ENCODE results near the gene HS6ST3. TPM values are rescaled to one million over a fixed set of nuclear protein-coding genes. Genes with fewer than 3 reads are reported as not detected.

HS6ST3 gene
- total RNA-seq, 4 donors from 2014 or later, result 0.16 to 0.27 TPM; not detected in 2

GRCh38 chr13:96199315-96199714 lies 109.4 kb downstream of the HS6ST3 start:
- intact Hi-C loops (cut with DNase I; ENCODE audit: low total_unique reads) (no loop called here), in situ Hi-C loops (cut with MboI; ENCODE audit: low pct_ligation_motif_present in 1 of 4, low pct_unique_long_range_greater_than_20kb in 1 of 4, low sequenced_read_pairs in 3 of 4) (no loop called here)
- TF ChIP-seq POLR2A (IDR thresholded peaks at IDR 0.05) (no peak), EP300 (IDR thresholded peaks at IDR 0.05; ENCODE audit: low read depth) (no peak), POLR2AphosphoS5 (IDR thresholded peaks at IDR 0.05) (no peak), CTCF (IDR thresholded peaks at IDR 0.05) (no peak)
- H3K36me3 ChIP-seq, result no peaks in the 10 kb centered on the region
- H3K4me1 ChIP-seq, result no peaks in the 10 kb centered on the region
- H3K27ac ChIP-seq, result no peak overlapping the region
- H3K9me3 ChIP-seq, result no peaks in the 10 kb centered on the region
- 57 to 82% methylated on average over 2 to 3 of the region's 3 CpGs for WGBS, 2 donors (ENCODE audit: low coverage in 1 of 2)
- H3K4me3 ChIP-seq, result no peak overlapping the region
- no peaks in the 10 kb centered on the region for H3K27me3 ChIP-seq
- DNase-seq, result no peak

DNA sequence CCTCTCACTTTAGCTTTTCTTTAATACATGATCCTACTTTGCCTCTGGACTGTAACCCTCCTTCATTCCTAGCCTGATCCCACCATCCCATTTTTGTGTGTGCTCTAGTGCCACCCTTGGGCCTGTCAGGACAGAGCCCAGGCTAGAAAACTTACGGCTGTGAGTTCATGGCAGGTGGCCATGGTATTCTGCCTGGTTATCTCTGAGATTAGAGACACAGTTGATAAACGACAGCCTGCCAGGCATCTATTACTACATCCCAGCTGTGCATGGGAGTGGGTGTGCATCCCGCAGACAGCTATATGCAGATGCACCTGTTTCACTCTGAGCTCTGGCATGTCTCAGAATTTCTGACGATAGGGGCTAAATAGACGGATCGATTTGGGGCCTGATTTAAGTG lies 110.9 kb downstream of the HS6ST3 start:
- in situ Hi-C loops (cut with MboI; ENCODE audit: low pct_ligation_motif_present in 1 of 4, low pct_unique_long_range_greater_than_20kb in 1 of 4, low sequenced_read_pairs in 3 of 4) (no loop called here), intact Hi-C loops (cut with DNase I; ENCODE audit: low total_unique reads) (no loop called here)
- 68 to 90% methylated on average over 2 to 6 of the region's 6 CpGs for WGBS, 2 donors (ENCODE audit: low coverage in 1 of 2)
- Histone ChIP-seq H3K9me3 (no peaks in the 10 kb centered on the region), H3K4me3 (no peak overlapping the region), H3K27ac (no peak overlapping the region), H3K4me1 (no peaks in the 10 kb centered on the region), H3K36me3 (no peaks in the 10 kb centered on the region), H3K27me3 (no peaks in the 10 kb centered on the region)
- no peak for DNase-seq
- TF ChIP-seq POLR2AphosphoS5 (IDR thresholded peaks at IDR 0.05) (no peak), CTCF (IDR thresholded peaks at IDR 0.05) (no peak), EP300 (IDR thresholded peaks at IDR 0.05; ENCODE audit: low read depth) (no peak), POLR2A (IDR thresholded peaks at IDR 0.05) (no peak)

GRCh38 chr13:96202315-96202714 lies 112.4 kb downstream of the HS6ST3 start:
- 71 to 77% methylated on average over 5 of the region's 5 CpGs for WGBS, 2 donors (ENCODE audit: low coverage in 1 of 2)
- Histone ChIP-seq H3K27me3 (no peaks in the 10 kb centered on the region), H3K4me3 (no peak overlapping the region), H3K27ac (no peak overlapping the region), H3K36me3 (no peaks in the 10 kb centered on the region), H3K9me3 (no peaks in the 10 kb centered on the region), H3K4me1 (no peaks in the 10 kb centered on the region)
- intact Hi-C loops (cut with DNase I; ENCODE audit: low total_unique reads), result no loop called here
- TF ChIP-seq POLR2A (IDR thresholded peaks at IDR 0.05) (no peak), POLR2AphosphoS5 (IDR thresholded peaks at IDR 0.05) (no peak), CTCF (IDR thresholded peaks at IDR 0.05) (no peak), EP300 (IDR thresholded peaks at IDR 0.05; ENCODE audit: low read depth) (no peak)
- in situ Hi-C loops (cut with MboI; ENCODE audit: low pct_ligation_motif_present in 1 of 4, low pct_unique_long_range_greater_than_20kb in 1 of 4, low sequenced_read_pairs in 3 of 4), result no loop called here
- DNase-seq, result no peak

GRCh38 chr13:96203471-96203870 lies 113.6 kb downstream of the HS6ST3 start:
- in situ Hi-C loops (cut with MboI; ENCODE audit: low pct_ligation_motif_present in 1 of 4, low pct_unique_long_range_greater_than_20kb in 1 of 4, low sequenced_read_pairs in 3 of 4) (no loop called here), intact Hi-C loops (cut with DNase I; ENCODE audit: low total_unique reads) (no loop called here)
- H3K4me1 ChIP-seq, result no peaks in the 10 kb centered on the region
- no peaks in the 10 kb centered on the region for H3K27me3 ChIP-seq
- no peak for DNase-seq
- H3K27ac ChIP-seq, result no peak overlapping the region
- H3K4me3 ChIP-seq, result no peak overlapping the region
- H3K36me3 ChIP-seq, result no peaks in the 10 kb centered on the region
- H3K9me3 ChIP-seq, result no peaks in the 10 kb centered on the region
- TF ChIP-seq POLR2A (IDR thresholded peaks at IDR 0.05) (no peak), CTCF (IDR thresholded peaks at IDR 0.05) (no peak), EP300 (IDR thresholded peaks at IDR 0.05; ENCODE audit: low read depth) (no peak), POLR2AphosphoS5 (IDR thresholded peaks at IDR 0.05) (no peak)
- 69 to 82% methylated on average over 1 to 2 of the region's 2 CpGs for WGBS, 2 donors (ENCODE audit: low coverage in 1 of 2)

Data from transverse colon (tissue), 4 donors.